HK-2 (cell line): ENCODE measurements around the gene CHTOP.

Experiments
- DNase-seq: peaks from one replicate; pipeline ENCODE4 v3.0.0-alpha.2; 2018; ENCODE audit not compliant: unreplicated experiment

Gene CHTOP

GRCh38 chr1:153685544-153686340 is 51.9 kb downstream of the CHTOP start:
- no peak for DNase-seq

- DNase-seq = no peak
These were observed 53.7 kb downstream of the CHTOP start for GRCh38 chr1:153687346-153688125.

GRCh38 chr1:153688276-153688675 is 54.4 kb downstream of the CHTOP start:
- no peak for DNase-seq

- DNase-seq = no peak
These were observed 55.0 kb downstream of the CHTOP start for GRCh38 chr1:153688736-153689328.

- no peak for DNase-seq
These were observed 59.6 kb downstream of the CHTOP start for GRCh38 chr1:153693466-153693865.
